NCI-H226 (cell line): ENCODE results near the gene GUCA2B.

Experiments
- DNase-seq: peaks from one replicate; pipeline ENCODE4 v3.0.0-alpha.2; 2015

Gene GUCA2B

DNA sequence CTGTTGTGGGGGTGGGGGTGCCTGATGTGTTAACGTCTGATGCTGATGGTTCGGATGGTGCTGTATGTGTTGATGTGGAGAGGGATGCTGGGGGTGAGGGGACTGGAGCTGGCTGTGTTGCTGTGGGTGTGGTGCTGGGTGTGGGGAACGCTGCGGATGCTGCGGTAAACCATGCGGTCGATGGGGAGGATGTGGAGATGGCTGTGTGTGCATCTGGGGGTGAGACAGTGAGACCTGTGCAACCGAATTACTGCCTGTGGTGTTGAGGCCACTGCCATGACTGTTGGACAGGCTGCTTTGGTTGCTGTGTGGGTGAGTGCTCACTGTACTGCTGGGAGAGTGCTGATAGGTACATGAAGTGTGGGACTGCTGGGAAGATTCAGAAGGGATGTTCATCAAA, 38.1 kb downstream of the GUCA2B start:
- DNase-seq = no peak

DNA sequence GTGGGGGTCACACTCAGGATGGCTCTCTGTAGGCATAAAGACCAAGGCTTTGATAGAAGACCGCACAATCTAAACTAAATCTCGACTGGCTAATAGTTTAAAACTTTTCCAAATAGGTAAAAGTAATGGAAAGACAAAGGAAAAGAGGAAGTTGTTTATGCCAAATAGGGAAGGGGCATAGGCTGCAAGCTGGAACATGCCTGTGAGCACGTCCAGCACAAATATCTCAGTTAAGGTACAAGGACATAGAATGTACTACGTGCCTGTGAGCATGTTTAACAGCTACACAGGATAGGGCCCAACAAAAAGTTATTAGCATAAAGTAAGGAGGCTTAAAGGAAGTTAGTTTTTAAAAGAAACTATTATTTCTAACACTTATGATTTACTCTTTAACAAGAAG, 38.9 kb downstream of the GUCA2B start:
- DNase-seq = no peak

DNA sequence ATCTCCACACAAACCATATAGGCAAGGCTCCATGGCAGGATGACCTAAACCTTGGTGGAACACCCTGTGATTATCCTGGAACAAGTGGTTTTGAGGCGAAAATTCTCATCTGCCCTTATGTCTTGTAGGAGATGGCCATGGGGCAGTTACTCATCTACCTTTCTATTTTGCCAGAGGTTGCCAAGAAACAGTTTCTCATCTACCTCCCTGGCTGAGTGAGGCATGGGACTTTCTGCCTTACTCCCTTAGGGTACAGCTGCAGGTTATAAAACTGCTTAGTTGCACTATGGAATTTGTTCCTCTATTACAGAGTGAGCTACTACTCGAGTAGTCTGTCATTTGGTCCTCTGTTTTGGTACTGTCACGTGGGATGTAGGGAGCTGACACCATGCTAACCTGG, 42.6 kb downstream of the GUCA2B start:
- DNase-seq = peak; percentile 33

DNA sequence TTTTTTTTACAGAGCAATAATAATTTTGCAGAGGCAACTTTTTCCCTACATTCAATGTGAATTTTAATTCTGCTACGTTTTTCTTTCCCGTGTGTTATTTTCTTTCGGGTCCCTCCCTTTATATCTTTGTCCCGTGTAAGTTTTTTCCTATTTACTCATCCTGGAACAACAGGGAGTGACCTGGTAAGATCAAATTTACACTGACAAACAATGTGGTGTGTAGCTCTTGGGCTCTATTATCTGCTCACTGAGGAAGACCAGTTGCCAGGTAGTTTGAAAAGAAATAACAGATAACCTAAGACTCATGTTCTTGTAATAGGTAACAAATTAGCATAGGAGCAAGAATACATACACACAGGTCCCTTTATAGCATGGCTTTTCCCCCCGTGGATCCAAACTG, 45.0 kb downstream of the GUCA2B start:
- no peak for DNase-seq

DNA sequence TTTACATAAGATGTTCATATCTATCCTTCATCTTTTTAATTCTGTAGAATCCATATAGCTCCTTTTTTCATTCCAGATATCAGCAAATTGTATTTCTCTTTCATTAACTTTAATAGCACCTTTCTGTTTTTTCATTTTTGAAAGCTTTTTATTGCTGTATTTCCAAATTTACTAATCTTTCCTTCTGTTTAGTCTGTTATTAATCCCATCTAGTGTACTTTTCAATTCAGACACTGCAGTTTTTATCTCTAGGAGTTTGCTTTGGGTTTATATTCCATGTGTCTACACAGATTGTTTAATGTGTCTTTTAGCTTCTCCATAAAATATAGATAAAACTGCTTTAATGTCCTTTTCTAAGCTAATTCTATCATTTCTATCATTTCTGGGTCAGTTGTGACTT, 48.8 kb downstream of the GUCA2B start:
- DNase-seq = no peak
